HepG2 (cell line): ENCODE results near the gene ZNF687. TPM values are rescaled to one million over a fixed set of nuclear protein-coding genes. Genes with fewer than 3 reads are reported as not detected.

Experiments used
- ATAC-seq: fragments of 200-7000 bp; cut with Tn5 transposase; 3 replicates; pipeline ENCODE4 v1.9.1; 2020; ENCODE audit warnings: mild to moderate bottlenecking, moderate library complexity
- BruUV-seq: library from RNA; stranded (reverse); fragments of 400-500 nt; replicated peaks from 2 replicates; lab custom pipeline; 2021; lab: Mats Ljungman, UMichigan
- CTCF ChIA-PET: fragments of 300-600 bp; formaldehyde crosslinking; extraction: SDS; loops from one replicate; lab custom pipeline; 2021; ENCODE audit warnings: low total read pairs, inconsistent platforms, low intra/inter-chr PET ratio; lab: Yijun Ruan, JAX
- POLR2A ChIA-PET: fragments of 350-600 bp; sonication (Branson Sonifier 250); formaldehyde crosslinking; loops from one replicate; lab custom pipeline; 2020; ENCODE audit warnings: antibody characterized with exemption, inconsistent platforms; lab: Yijun Ruan, JAX
- DNase-seq: peaks from one replicate; pipeline ENCODE4 v3.0.0-alpha.2; 2015; ENCODE audit warnings: low spot score
- FAIRE-seq: peaks from 3 replicates; lab custom pipeline; 2011; peaks lifted over from hg19 to GRCh38; lab: Jason Lieb, UNC
- H2AFZ ChIP-seq: one replicate; pipeline ENCODE4 v1.6.1; 2011; ENCODE audit warnings: low read length, inconsistent platforms
- H3K27ac ChIP-seq: fragments of 300-600 bp; 3 replicates; pipeline ENCODE4 v1.8.0; 2011; ENCODE audit warnings: mixed run types, mild to moderate bottlenecking, mixed read lengths, low read length, inconsistent platforms; ENCODE audit not compliant: insufficient read depth; ENCODE audit errors: extremely low read length
- H3K27me3 ChIP-seq, 2 experiments: fragments of 200-600 bp in 1 of 2; 2 replicates in 1 of 2; 3 replicates in 1 of 2; pipeline versions ENCODE4 v1.6.0 to v1.8.0; 2011; ENCODE audit warnings: low read length in 2 of 2, mild to moderate bottlenecking in 2 of 2, moderate library complexity in 2 of 2, inconsistent platforms in 1 of 2; ENCODE audit not compliant: insufficient read depth in 2 of 2, control insufficient read depth in 1 of 2
- H3K36me3 ChIP-seq, 2 experiments: fragments of 200-600 bp in 1 of 2; replicated peaks in 1 of 2; 2 replicates in 1 of 2; 3 replicates in 1 of 2; pipeline versions ENCODE4 v1.5.1 to v1.8.0; 2011; ENCODE audit warnings: low read length in 2 of 2, inconsistent platforms in 1 of 2; ENCODE audit not compliant: insufficient read depth in 2 of 2, control insufficient read depth in 1 of 2
- H3K4me1 ChIP-seq: 2 replicates; pipeline ENCODE4 v1.5.1; 2012; ENCODE audit warnings: low read length, inconsistent platforms; ENCODE audit not compliant: insufficient read depth
- H3K4me2 ChIP-seq: 2 replicates; pipeline ENCODE4 v1.6.0; 2011; ENCODE audit warnings: low read depth, low read length, inconsistent platforms
- H3K4me3 ChIP-seq, 3 experiments: fragments of 200-600 bp in 1 of 3; sonication (generic), shearing (Covaris generic) in 1 of 3; replicated peaks in 1 of 3; 2 replicates each; pipeline ENCODE4 v1.5.1; 2011 to 2016; ENCODE audit warnings: low read length in 3 of 3, inconsistent platforms in 2 of 3, low read depth in 2 of 3, mild to moderate bottlenecking in 2 of 3, control low read depth in 1 of 3, mixed read lengths in 1 of 3; ENCODE audit not compliant: insufficient read depth in 1 of 3
- H3K79me2 ChIP-seq: one replicate; pipeline ENCODE4 v1.6.1; 2011; ENCODE audit warnings: low read length, inconsistent platforms; ENCODE audit not compliant: insufficient read depth
- H3K9ac ChIP-seq: 2 replicates; pipeline ENCODE4 v1.6.0; 2011; ENCODE audit warnings: mild to moderate bottlenecking, low read depth, low read length, inconsistent platforms; ENCODE audit not compliant: insufficient read depth
- H3K9me3 ChIP-seq: 2 replicates; pipeline ENCODE4 v1.5.1; 2012; ENCODE audit warnings: mild to moderate bottlenecking, low read length
- H4K20me1 ChIP-seq: 2 replicates; pipeline ENCODE4 v1.6.0; 2011; ENCODE audit warnings: inconsistent platforms, mild to moderate bottlenecking, low read length, moderate library complexity; ENCODE audit not compliant: insufficient read depth
- CREB1 ChIP-seq, 2 experiments: fragments of 450-650 bp in 1 of 2; IDR thresholded peaks; 2 replicates each; pipeline ENCODE4 v1.6.1; 2016 to 2017; ENCODE audit warnings: control low read depth in 1 of 2, mild to moderate bottlenecking in 1 of 2, missing compliant biosample characterization in 1 of 2, missing genetic modification characterization in 1 of 2
- DRAP1 ChIP-seq: IDR thresholded peaks from 2 replicates; pipeline ENCODE4 v1.6.1; 2016; ENCODE audit warnings: missing genetic modification reagents, missing compliant biosample characterization
- HNF1A ChIP-seq, 2 experiments: sonication (generic) in 1 of 2; formaldehyde crosslinking in 1 of 2; IDR thresholded peaks; 2 replicates each; pipeline versions ENCODE4 v1.4.0 to v1.6.1; 2016 to 2020; ENCODE audit warnings: borderline replicate concordance in 1 of 2, low read depth in 1 of 2, mild to moderate bottlenecking in 1 of 2, missing genetic modification reagents in 1 of 2
- MLLT10 ChIP-seq: sonication (generic); formaldehyde crosslinking; IDR thresholded peaks from 2 replicates; pipeline ENCODE4 v1.4.0; 2020; ENCODE audit warnings: missing genetic modification reagents
- REST ChIP-seq, 2 experiments: IDR thresholded peaks; 2 replicates each; pipeline ENCODE4 v1.6.1; 2011 to 2012; ENCODE audit warnings: low read length in 2 of 2, borderline replicate concordance in 1 of 2, low read depth in 1 of 2, mild to moderate bottlenecking in 1 of 2, moderate library complexity in 1 of 2
- SRY ChIP-seq: sonication (generic); formaldehyde crosslinking; IDR thresholded peaks from 2 replicates; pipeline ENCODE4 v1.8.0; 2022; ENCODE audit warnings: mild to moderate bottlenecking, missing genetic modification reagents
- ZC3H13 ChIP-seq: sonication (generic); formaldehyde crosslinking; IDR thresholded peaks from 2 replicates; pipeline ENCODE4 v1.8.1; 2023; ENCODE audit warnings: mild to moderate bottlenecking, missing genetic modification reagents, moderate library complexity
- ZFYVE20 ChIP-seq: sonication (generic); formaldehyde crosslinking; IDR thresholded peaks from 2 replicates; pipeline ENCODE4 v1.8.0; 2023; ENCODE audit warnings: low read depth, mild to moderate bottlenecking, moderate library complexity, missing genetic modification reagents, borderline replicate concordance
- ZNF282 ChIP-seq: fragments of 450-650 bp; IDR thresholded peaks from 2 replicates; pipeline ENCODE4 v1.6.1; 2018; ENCODE audit not compliant: partially characterized antibody
- ZNF431 ChIP-seq: sonication (generic); formaldehyde crosslinking; IDR thresholded peaks from 2 replicates; pipeline ENCODE4 v1.9.0; 2022; ENCODE audit warnings: missing genetic modification reagents, low read depth, mild to moderate bottlenecking, borderline replicate concordance
- ZNF546 ChIP-seq: sonication (generic); formaldehyde crosslinking; conservative IDR thresholded peaks from 2 replicates; pipeline ENCODE4 v1.8.1; 2023; ENCODE audit warnings: mild to moderate bottlenecking, missing genetic modification reagents
- ZNF784 ChIP-seq: sonication (generic); formaldehyde crosslinking; IDR thresholded peaks from 2 replicates; pipeline ENCODE4 v1.5.1; 2020; ENCODE audit warnings: missing genetic modification reagents, mild to moderate bottlenecking, borderline replicate concordance
- ZNF816 ChIP-seq: sonication (generic); formaldehyde crosslinking; IDR thresholded peaks from 2 replicates; pipeline ENCODE4 v1.8.0; 2022; ENCODE audit warnings: missing genetic modification reagents, mild to moderate bottlenecking, borderline replicate concordance
- WGBS: methylation state at CpG from one replicate; pipeline ENCODE4 v1.1.6; 2017; ENCODE audit warnings: low lambda C conversion rate; 5-methylcytosine and 5-hydroxymethylcytosine counted together
- in situ Hi-C: cut with HindIII; loops from 2 replicates; pipeline ENCODE4 v1.10.0; 2017; ENCODE audit warnings: low pct_unique_long_range_greater_than_20kb; ENCODE audit not compliant: extremely low pct_ligation_motif_present
- intact Hi-C: fragments of 100-400 bp; cut with micrococcal nuclease; formaldehyde crosslinking; loops from one replicate; pipeline ENCODE4 v1.10.0; 2022; ENCODE audit not compliant: unreplicated experiment
- polyA plus RNA-seq, 8 experiments: library from polyadenylated mRNA; depleted of rRNA in 3 of 8; stranded (reverse) in 7 of 8; unstranded in 1 of 8; fragments of >200 nt; fragmentation: Illumina TruSeq in 4 of 8; extraction: Trizol in 4 of 8; gene quantifications; 2 replicates each; pipeline versions ENCODE4 v1.2.1 to v1.2.3, GENCODE V29; 2011 to 2016; ENCODE audit warnings: low read depth in 4 of 8, missing spikeins in 1 of 8, mixed read lengths in 1 of 8; ENCODE audit not compliant: insufficient read depth in 1 of 8
- total RNA-seq, 5 experiments: library from RNA; depleted of rRNA; stranded (reverse); fragments of >200 nt; fragmentation: Illumina TruSeq; extraction: Trizol; gene quantifications; 2 replicates each; pipeline ENCODE4 v1.2.3, GENCODE V29; 2016; ENCODE audit warnings: low read depth in 1 of 5

Gene ZNF687
- total and polyA plus RNA-seq, 2 of the 13 experiments (the other 11 are each of a cell fraction or from before 2014, with no cell fraction given) = 14.1 to 16.5 TPM

GRCh38 chr1:151312826-151313225 is 30.7 kb downstream of the ZNF687 start (continued):
- TF ChIP-seq REST (IDR thresholded peaks at IDR 0.05; ENCODE audit: borderline replicate concordance in 1 of 2, low read depth in 1 of 2, low read length in 2 of 2) (no peak), CREB1 (IDR thresholded peaks at IDR 0.05) (no peak), CREB1 (CRISPR knock-in tag; IDR thresholded peaks at IDR 0.05) (no peak)

GRCh38 chr1:151313501-151313900 is 31.4 kb downstream of the ZNF687 start:
- H3K9ac ChIP-seq = no peak overlapping the region
- in situ Hi-C loops = no loop called here
- H4K20me1 ChIP-seq = no peaks in the 10 kb centered on the region
- ATAC-seq (no peak), FAIRE-seq (no peak), DNase-seq (no peak)
- no peaks in the 10 kb centered on the region for H3K9me3 ChIP-seq
- no peak overlapping the region for H3K4me2 ChIP-seq
- CTCF ChIA-PET = no interaction called here
- no peaks in the 10 kb centered on the region for H3K79me2 ChIP-seq
- H3K27ac ChIP-seq = no peak overlapping the region
- intact Hi-C loops = no loop called here
- POLR2A ChIA-PET = interaction anchor here (1.0 to 2.6 kb wide), 2 partner anchors 14 to 59 kb away, joined by 3 to 19 read pairs; partner anchors contain the start of genes PI4KB and SELENBP1
- no peaks in the 10 kb centered on the region for H3K27me3 ChIP-seq
- peaks cover 17% of the 10 kb centered on the region for H3K4me1 ChIP-seq
- WGBS = 65% methylated on average over 2 of the region's 2 CpGs
- H3K4me3 ChIP-seq = no peak overlapping the region
- no peak overlapping the region for H2AFZ ChIP-seq
- H3K36me3 ChIP-seq = peaks cover 8 to 55% of the 10 kb centered on the region in 2 experiments
- no TSS peak for BruUV-seq
- TF ChIP-seq ZNF546 (CRISPR knock-in tag) (no peak), ZFYVE20 (CRISPR knock-in tag) (no peak), ZC3H13 (CRISPR knock-in tag) (no peak), SRY (no peak), ZNF816 (CRISPR knock-in tag) (no peak), HNF1A (IDR thresholded peaks at IDR 0.05; ENCODE audit: low read depth) (no peak), HNF1A (CRISPR knock-in tag; IDR thresholded peaks at IDR 0.05; ENCODE audit: borderline replicate concordance) (no peak), ZNF431 (CRISPR knock-in tag) (no peak), ZNF282 (no peak), MLLT10 (CRISPR knock-in tag) (no peak), ZNF784 (CRISPR knock-in tag) (no peak), DRAP1 (CRISPR knock-in tag) (no peak)
